HG03457 (cell line): Measurements from ENCODE around the gene PRKCH.

ENCODE experiments used
- ATAC-seq: cut with Tn5 transposase; IDR thresholded peaks from one replicate; pipeline ENCODE4 v1.9.1; 2021; ENCODE audit warnings: moderate number of reproducible peaks; ENCODE audit not compliant: unreplicated experiment

PRKCH gene

GRCh38 chr14:61575551-61576150, 254.3 kb downstream of the PRKCH start:
- ATAC-seq: no peak

GRCh38 chr14:61577506-61577931, 256.1 kb downstream of the PRKCH start:
- no peak for ATAC-seq

GRCh38 chr14:61578745-61579144, 257.4 kb downstream of the PRKCH start:
- ATAC-seq: no peak

DNA sequence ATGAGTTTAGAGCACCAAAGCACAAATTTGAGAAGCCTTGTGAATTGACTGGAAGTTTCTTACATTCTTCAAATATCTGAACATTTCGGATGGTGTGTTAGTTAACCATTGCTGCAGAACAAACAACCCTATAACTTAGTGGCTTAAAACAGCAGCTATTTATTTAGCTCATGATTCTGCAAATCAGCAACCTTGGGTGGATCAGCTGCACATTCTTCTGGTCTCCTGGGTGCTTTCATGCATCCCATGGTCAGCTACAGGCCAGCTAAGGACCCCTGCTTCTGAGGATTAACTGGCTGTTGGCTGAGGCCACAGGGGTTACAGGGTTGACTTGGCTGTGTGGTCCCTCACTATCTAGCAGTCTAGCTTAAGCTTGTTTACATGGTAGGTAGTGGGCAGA, 260.0 kb downstream of the PRKCH start:
- no peak for ATAC-seq

GRCh38 chr14:61581955-61582615, 260.7 kb downstream of the PRKCH start:
- no peak for ATAC-seq

DNA sequence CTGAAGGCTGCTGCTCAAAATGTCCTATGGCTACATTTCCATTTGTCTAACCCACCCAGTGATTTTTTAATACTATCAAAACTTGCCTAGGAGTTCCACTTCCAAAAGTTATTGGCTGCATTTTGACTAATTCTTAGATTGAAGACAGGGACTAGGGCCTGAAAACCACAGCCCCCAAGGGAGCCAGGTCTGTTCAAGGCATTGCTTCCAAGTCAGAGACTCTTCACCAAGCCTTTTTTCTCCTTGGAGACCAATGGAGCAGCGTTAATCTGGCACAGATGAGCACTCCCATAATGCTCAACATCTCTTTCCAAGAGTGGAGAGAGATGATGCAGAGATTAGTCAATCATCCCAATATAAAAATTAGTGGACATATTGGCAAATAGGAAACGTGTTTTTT, 261.4 kb downstream of the PRKCH start:
- no peak for ATAC-seq

- no peak for ATAC-seq
These were observed 263.0 kb downstream of the PRKCH start for GRCh38 chr14:61584331-61584741.

GRCh38 chr14:61585598-61586543, 264.5 kb downstream of the PRKCH start:
- no peak for ATAC-seq

DNA sequence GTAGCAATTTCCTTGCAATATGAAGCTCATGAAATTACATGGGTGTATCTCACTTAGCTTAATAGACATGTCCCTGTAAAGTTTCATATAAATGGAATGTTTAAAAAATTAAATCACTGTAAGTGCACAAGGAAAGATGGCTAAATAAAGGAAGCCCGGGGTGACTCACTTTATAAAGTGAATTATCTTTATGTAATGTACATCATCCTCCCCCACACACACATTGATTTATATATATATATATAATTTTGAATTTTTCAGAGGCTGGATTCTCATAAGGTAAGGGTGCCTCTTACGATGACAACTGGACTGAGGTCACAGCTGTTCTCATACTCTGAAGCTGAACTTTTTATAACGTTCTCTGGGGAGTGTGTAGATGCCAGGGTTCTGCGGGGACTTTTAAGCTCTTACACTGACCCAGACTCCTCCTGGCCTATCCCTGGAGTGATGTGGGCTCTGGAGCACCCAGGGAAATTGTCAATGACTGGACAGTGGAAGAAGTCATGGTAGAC, 265.2 kb downstream of the PRKCH start:
- no peak for ATAC-seq

- ATAC-seq: no peak
These were observed 265.8 kb downstream of the PRKCH start for GRCh38 chr14:61587081-61587713.

- ATAC-seq: no peak
These were observed 267.1 kb downstream of the PRKCH start for GRCh38 chr14:61588419-61588901.

DNA sequence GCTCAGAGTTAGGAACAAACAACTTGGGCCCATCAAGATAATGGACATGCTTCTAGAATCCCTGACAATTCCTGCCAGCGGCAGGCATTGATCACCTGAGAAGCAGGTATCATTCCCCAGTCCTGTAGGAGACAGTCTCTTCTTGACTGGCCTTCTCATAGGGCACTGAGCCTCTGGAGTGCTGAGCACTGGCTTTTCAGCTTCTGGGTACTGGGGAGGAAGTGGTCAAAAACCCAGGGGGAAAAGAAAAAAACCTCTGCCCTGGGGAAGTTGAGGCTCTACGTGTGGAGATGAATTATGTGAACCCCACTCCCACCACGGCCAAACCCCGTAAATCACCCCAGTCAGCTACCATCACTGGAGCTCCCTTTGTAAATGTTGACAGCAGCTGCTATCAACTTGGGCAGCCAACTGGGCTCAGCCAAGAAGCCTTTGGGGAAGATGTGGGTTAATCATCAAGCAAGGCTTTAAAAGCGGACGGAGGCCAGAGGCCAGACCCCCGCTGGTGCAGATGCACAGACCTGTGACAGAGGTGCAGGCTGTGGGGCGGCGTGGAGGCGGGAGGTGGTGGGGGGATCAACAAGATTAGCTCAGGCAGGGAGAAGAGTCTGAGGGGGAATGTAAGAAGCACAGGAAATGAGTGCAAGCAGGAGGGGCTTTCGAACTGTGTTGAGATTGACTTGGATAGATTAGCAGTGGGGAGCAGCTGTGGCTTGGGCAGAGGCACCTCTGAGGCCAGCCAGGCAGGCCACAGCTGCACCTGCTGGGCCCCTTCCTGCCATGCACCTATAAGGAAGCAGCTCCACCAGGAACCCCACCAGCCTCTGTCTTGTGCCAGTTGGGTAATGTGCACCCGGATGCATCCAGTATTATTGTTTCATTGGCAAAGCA, 268.6 kb downstream of the PRKCH start:
- no peak for ATAC-seq

DNA sequence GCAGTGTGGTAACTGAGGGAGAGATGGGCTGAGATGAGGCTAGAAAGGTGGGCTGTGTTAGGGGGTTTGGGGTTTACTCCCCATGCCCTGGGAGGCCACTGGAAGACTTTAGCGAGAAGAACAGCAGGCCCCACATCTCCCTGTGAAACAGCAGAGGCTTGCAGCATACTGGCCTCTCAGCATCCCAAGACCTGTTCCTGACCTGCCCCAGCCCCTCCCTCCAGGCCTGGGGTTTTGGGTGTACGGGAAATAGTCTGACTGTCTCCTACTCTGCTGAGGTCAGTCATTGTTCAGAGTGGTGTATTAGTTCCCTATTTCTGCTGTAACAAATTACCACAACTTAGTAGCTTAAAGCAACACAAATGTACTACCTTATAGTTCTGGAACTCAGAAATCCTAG, 270.5 kb downstream of the PRKCH start:
- no peak for ATAC-seq

GRCh38 chr14:61593330-61593729, 272.0 kb downstream of the PRKCH start:
- no peak for ATAC-seq

DNA sequence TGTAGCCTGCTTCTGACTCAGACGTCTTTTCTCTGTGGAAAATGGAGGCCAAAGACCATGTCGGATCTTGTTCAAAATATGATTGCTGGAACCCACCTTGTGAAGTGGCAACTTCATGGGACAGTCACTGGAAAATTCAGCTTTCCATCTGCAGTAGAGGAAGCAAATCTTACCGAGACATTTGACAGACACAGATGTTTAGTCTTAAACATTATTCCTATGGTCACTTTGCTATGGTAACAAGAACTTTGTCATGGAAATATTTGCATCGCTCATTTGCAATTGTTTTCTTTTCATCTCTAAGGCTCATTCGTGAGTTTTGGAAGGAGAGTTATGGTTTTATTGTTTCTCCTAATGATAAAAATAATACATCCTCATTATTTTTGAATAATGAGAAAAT, 275.6 kb downstream of the PRKCH start:
- ATAC-seq: no peak

- ATAC-seq: no peak
These were observed 277.6 kb downstream of the PRKCH start for GRCh38 chr14:61598980-61599379.

DNA sequence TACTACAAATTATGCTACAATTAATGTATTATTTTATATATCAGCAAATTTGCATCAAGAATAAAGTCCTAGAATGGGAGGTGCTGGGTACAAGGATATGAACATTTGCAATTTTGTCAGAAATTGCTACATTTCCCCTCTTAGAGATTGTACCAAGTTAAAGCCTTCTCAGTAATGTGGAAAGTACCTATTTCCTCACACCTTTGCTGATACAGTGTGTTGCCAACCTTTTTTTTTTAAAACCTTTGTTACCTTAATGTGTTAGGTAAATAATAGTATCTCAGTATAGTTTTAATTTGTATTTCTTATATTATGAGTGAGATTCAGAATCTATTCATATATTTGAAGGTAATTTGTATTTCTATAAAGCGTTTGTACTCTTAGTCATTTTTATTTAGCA, 278.6 kb downstream of the PRKCH start:
- no peak for ATAC-seq
